Hepatocyte (in vitro differentiated cells): ENCODE results near the gene PDCD7. TPM values are rescaled to one million over a fixed set of nuclear protein-coding genes. Genes with fewer than 3 reads are reported as not detected.
A peak's percentile ranks its signal among the peaks of the same experiment; 100 is the strongest.

ENCODE experiments used
- DNase-seq: peaks from one replicate; pipeline ENCODE4 v3.0.0-alpha.2; 2016; ENCODE audit warnings: low spot score
- H2AFZ ChIP-seq: fragments of 200-600 bp; sonication (generic); 2 replicates; pipeline ENCODE4 v1.6.0; 2016; ENCODE audit warnings: antibody characterized with exemption, mild to moderate bottlenecking
- H3K27ac ChIP-seq: fragments of 200-600 bp; sonication (generic); 2 replicates; pipeline ENCODE4 v1.5.1; 2016; ENCODE audit warnings: mild to moderate bottlenecking
- H3K27me3 ChIP-seq: fragments of 200-600 bp; sonication (generic); 2 replicates; pipeline ENCODE4 v1.6.1; 2016
- H3K36me3 ChIP-seq: fragments of 200-600 bp; sonication (generic); replicated peaks from 2 replicates; pipeline ENCODE4 v1.5.1; 2016; ENCODE audit warnings: low read depth; ENCODE audit not compliant: insufficient read depth
- H3K4me1 ChIP-seq: fragments of 200-600 bp; sonication (generic); 2 replicates; pipeline ENCODE4 v1.5.1; 2016; ENCODE audit warnings: mild to moderate bottlenecking, moderate library complexity; ENCODE audit not compliant: insufficient read depth
- H3K4me2 ChIP-seq: fragments of 200-600 bp; sonication (generic); 2 replicates; pipeline ENCODE4 v1.6.0; 2016
- H3K4me3 ChIP-seq: fragments of 200-600 bp; sonication (generic); 2 replicates; pipeline ENCODE4 v1.5.1; 2016; ENCODE audit warnings: mild to moderate bottlenecking
- H3K79me2 ChIP-seq: fragments of 200-600 bp; sonication (generic); 2 replicates; pipeline ENCODE4 v1.6.0; 2017; ENCODE audit warnings: mild to moderate bottlenecking
- H3K9me2 ChIP-seq: fragments of 200-600 bp; sonication (generic); replicated peaks from 2 replicates; pipeline ENCODE4 v1.6.0; 2017; ENCODE audit warnings: mild to moderate bottlenecking; ENCODE audit not compliant: insufficient read depth
- H3K9me3 ChIP-seq: fragments of 200-600 bp; sonication (generic); 2 replicates; pipeline ENCODE4 v1.5.1; 2016; ENCODE audit warnings: low read depth, mild to moderate bottlenecking
- H4K20me1 ChIP-seq: fragments of 200-600 bp; sonication (generic); 2 replicates; pipeline ENCODE4 v1.6.0; 2016; ENCODE audit warnings: mild to moderate bottlenecking; ENCODE audit not compliant: insufficient read depth, poor library complexity, severe bottlenecking
- EZH2 ChIP-seq: fragments of 200-600 bp; sonication (generic); IDR thresholded peaks from 2 replicates; pipeline ENCODE4 v1.6.1; 2016; ENCODE audit warnings: antibody characterized with exemption, mild to moderate bottlenecking, borderline replicate concordance
- EZH2phosphoT487 ChIP-seq: fragments of 200-600 bp; sonication (generic); IDR thresholded peaks from one replicate; pipeline ENCODE4 v1.6.1; 2018; ENCODE audit warnings: antibody characterized with exemption, mild to moderate bottlenecking, low read depth, moderate library complexity; ENCODE audit not compliant: unreplicated experiment, severe bottlenecking
- WGBS: methylation state at CpG from one replicate; pipeline ENCODE4 v1.1.6; 2016; ENCODE audit warnings: low lambda C conversion rate; ENCODE audit errors: missing lambda C conversion rate; 5-methylcytosine and 5-hydroxymethylcytosine counted together
- polyA plus RNA-seq: library from polyadenylated mRNA; unstranded; fragments of >200 nt; fragmentation: Nextera tagmentation; extraction: Ambion mirVana; gene quantifications from 2 replicates; pipeline ENCODE4 v1.2.1, GENCODE V29; 2016
- total RNA-seq: library from RNA; depleted of rRNA; stranded (reverse); fragments of >200 nt; gene quantifications from 2 replicates; pipeline ENCODE4 v1.2.3, GENCODE V29; 2014
- TF ChIP-seq, protein P1 (sequence below): fragments of 200-600 bp; sonication (generic); IDR thresholded peaks from 2 replicates; pipeline ENCODE4 v1.5.1; 2016; ENCODE audit warnings: antibody characterized with exemption, mild to moderate bottlenecking; ENCODE audit not compliant: poor library complexity

The PDCD7 gene
- total and polyA plus RNA-seq, 2 experiments from 2014 or later: 13.6 to 15.2 TPM

- no peak overlapping the region for H3K27ac ChIP-seq
- H3K4me1 ChIP-seq: peaks cover 58% of the 10 kb centered on the region
These were observed 49.0 kb downstream of the PDCD7 start for GRCh38 chr15:65084500-65085206.

DNA sequence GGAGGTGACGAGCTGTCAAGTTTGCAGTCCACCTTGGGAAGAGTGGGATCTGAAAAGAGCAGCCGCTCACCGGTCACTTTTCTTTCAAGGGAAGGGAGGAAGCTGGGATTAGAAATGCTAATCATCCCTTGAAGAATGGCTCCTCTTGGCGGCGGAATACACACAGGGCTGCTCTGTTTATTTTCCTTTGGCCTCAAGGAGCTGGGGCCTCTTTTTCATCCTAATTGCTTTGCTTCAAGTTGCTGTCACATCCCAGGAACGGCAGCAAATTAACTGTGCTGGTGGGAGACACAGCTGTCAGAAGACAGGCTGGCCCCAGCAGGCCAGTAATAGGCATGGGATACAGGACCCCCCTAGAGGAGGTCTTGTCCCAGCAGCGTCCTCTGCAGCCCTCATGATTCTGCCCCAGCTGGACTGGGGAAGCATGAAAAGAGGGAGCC lies 50.3 kb downstream of the PDCD7 start:
- TF ChIP-seq, protein P1, sequence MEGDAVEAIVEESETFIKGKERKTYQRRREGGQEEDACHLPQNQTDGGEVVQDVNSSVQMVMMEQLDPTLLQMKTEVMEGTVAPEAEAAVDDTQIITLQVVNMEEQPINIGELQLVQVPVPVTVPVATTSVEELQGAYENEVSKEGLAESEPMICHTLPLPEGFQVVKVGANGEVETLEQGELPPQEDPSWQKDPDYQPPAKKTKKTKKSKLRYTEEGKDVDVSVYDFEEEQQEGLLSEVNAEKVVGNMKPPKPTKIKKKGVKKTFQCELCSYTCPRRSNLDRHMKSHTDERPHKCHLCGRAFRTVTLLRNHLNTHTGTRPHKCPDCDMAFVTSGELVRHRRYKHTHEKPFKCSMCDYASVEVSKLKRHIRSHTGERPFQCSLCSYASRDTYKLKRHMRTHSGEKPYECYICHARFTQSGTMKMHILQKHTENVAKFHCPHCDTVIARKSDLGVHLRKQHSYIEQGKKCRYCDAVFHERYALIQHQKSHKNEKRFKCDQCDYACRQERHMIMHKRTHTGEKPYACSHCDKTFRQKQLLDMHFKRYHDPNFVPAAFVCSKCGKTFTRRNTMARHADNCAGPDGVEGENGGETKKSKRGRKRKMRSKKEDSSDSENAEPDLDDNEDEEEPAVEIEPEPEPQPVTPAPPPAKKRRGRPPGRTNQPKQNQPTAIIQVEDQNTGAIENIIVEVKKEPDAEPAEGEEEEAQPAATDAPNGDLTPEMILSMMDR: peak; percentile 52
- TF ChIP-seq EZH2: no peak
- no peak for TF ChIP-seq EZH2phosphoT487
- no peaks in the 10 kb centered on the region for H3K9me2 ChIP-seq
- no peaks in the 10 kb centered on the region for H3K36me3 ChIP-seq
- H2AFZ ChIP-seq: no peak overlapping the region
- DNase-seq: no peak
- H4K20me1 ChIP-seq: no peaks in the 10 kb centered on the region
- no peak overlapping the region for H3K4me3 ChIP-seq
- peaks cover 44% of the 10 kb centered on the region for H3K4me1 ChIP-seq
- H3K79me2 ChIP-seq: no peaks in the 10 kb centered on the region
- 17% methylated on average over 7 of the region's 7 CpGs for WGBS
- no peaks in the 10 kb centered on the region for H3K9me3 ChIP-seq
- peak overlapping the region; percentile 51 for H3K4me2 ChIP-seq
- H3K27me3 ChIP-seq: no peaks in the 10 kb centered on the region
- peak overlapping the region; percentile 10 for H3K27ac ChIP-seq

More at GRCh38 chr15:65084500-65085206, 49.0 kb downstream of the PDCD7 start:
- Histone ChIP-seq H3K9me2 (no peaks in the 10 kb centered on the region), H2AFZ (no peak overlapping the region), H3K27me3 (no peaks in the 10 kb centered on the region), H3K9me3 (no peaks in the 10 kb centered on the region), H4K20me1 (no peaks in the 10 kb centered on the region), H3K36me3 (no peaks in the 10 kb centered on the region), H3K4me2 (no peak overlapping the region), H3K79me2 (no peaks in the 10 kb centered on the region), H3K4me3 (no peak overlapping the region)
- TF ChIP-seq EZH2 (no peak), EZH2phosphoT487 (no peak)
- TF ChIP-seq, protein P1: no peak
- DNase-seq: no peak
- WGBS: 94% methylated on average over 7 of the region's 7 CpGs

GRCh38 chr15:65082303-65082953 lies 51.2 kb downstream of the PDCD7 start:
- 32% methylated on average over 7 of the region's 7 CpGs for WGBS
- Histone ChIP-seq H3K79me2 (no peaks in the 10 kb centered on the region), H3K9me2 (no peaks in the 10 kb centered on the region), H3K36me3 (no peaks in the 10 kb centered on the region), H3K4me2 (peak overlapping the region; percentile 51), H2AFZ (no peak overlapping the region), H3K4me3 (no peak overlapping the region), H3K9me3 (no peaks in the 10 kb centered on the region), H3K27ac (peak overlapping the region; percentile 16), H3K4me1 (peaks cover 36% of the 10 kb centered on the region), H4K20me1 (no peaks in the 10 kb centered on the region), H3K27me3 (no peaks in the 10 kb centered on the region)
- no peak for DNase-seq
- no peak for TF ChIP-seq EZH2
- TF ChIP-seq, protein P1: no peak
